K562 (cell line): ENCODE data around the gene GRB10.

Experiments used
- BACH1 ChIP-seq: fragments of 200-800 bp; sonication (Bioruptor generic); IDR thresholded peaks from 2 replicates; pipeline ENCODE4 v1.6.1; 2016; ENCODE audit warnings: missing genetic modification characterization, missing compliant biosample characterization
- HDAC2 ChIP-seq: fragments of 450-650 bp; IDR thresholded peaks from 2 replicates; pipeline ENCODE4 v1.6.1; 2016; ENCODE audit warnings: mild to moderate bottlenecking
- JUNB ChIP-seq: fragments of 450-650 bp; formaldehyde crosslinking; conservative IDR thresholded peaks from 2 replicates; pipeline ENCODE4 v1.4.0; 2020; ENCODE audit warnings: mild to moderate bottlenecking
- NR2C1 ChIP-seq, 2 experiments: fragments of 450-650 bp; IDR thresholded peaks; 2 replicates each; pipeline ENCODE4 v1.6.1; 2017; ENCODE audit warnings: mild to moderate bottlenecking in 2 of 2, antibody characterized with exemption in 1 of 2, inconsistent platforms in 1 of 2, missing compliant biosample characterization in 1 of 2, missing genetic modification characterization in 1 of 2
- POLR2A ChIP-seq: fragments of 450-650 bp; conservative IDR thresholded peaks from 2 replicates; pipeline ENCODE4 v1.6.1; 2016
- SP1 ChIP-seq: sonication (generic); formaldehyde crosslinking; IDR thresholded peaks from 2 replicates; pipeline ENCODE4 v1.8.1; 2022; ENCODE audit warnings: mild to moderate bottlenecking, missing genetic modification reagents
- ZKSCAN8 ChIP-seq: fragments of 200-800 bp; sonication (Bioruptor generic); IDR thresholded peaks from 2 replicates; pipeline ENCODE4 v1.6.1; 2016; ENCODE audit warnings: missing genetic modification characterization, missing compliant biosample characterization
- TF ChIP-seq, protein P1 (sequence below): fragments of 250-450 bp; sonication (Bioruptor Pico); IDR thresholded peaks from 2 replicates; pipeline ENCODE4 v1.8.0; 2021; ENCODE audit warnings: mild to moderate bottlenecking, moderate library complexity
- TF ChIP-seq, protein P2 (sequence below): fragments of 450-650 bp; IDR thresholded peaks from 2 replicates; pipeline ENCODE4 v1.6.1; 2016; ENCODE audit warnings: low read depth

DNA sequence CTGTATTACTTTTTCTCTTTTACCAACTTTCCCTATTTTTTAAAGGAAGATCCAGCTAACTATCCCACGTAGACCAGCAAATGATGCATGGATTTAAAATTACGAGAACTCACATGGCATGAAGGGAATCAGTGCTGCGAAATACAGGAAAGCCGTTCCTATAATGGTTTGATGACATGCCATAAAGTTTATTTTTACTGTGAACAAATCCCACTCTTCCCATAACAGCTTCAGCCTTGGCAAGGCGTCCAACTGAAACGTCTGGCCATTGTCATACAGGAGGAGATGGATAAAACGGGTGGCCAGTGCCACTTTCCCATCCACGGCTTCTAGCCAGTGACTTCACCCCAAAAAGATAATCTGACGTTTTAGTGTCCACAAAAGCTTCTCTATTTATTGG is 111.3 kb downstream of the GRB10 start:
- TF ChIP-seq JUNB, result no peak
- no peak for TF ChIP-seq ZKSCAN8 (CRISPR knock-in tag)
- TF ChIP-seq BACH1 (tag), result no peak
- TF ChIP-seq, protein P1, sequence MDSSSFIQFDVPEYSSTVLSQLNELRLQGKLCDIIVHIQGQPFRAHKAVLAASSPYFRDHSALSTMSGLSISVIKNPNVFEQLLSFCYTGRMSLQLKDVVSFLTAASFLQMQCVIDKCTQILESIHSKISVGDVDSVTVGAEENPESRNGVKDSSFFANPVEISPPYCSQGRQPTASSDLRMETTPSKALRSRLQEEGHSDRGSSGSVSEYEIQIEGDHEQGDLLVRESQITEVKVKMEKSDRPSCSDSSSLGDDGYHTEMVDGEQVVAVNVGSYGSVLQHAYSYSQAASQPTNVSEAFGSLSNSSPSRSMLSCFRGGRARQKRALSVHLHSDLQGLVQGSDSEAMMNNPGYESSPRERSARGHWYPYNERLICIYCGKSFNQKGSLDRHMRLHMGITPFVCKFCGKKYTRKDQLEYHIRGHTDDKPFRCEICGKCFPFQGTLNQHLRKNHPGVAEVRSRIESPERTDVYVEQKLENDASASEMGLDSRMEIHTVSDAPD, result no peak
- no peak for TF ChIP-seq POLR2A
- no peak for TF ChIP-seq HDAC2
- no peak for TF ChIP-seq NR2C1 (IDR thresholded peaks at IDR 0.05)
- no peak for TF ChIP-seq NR2C1 (tag; IDR thresholded peaks at IDR 0.05)
- no peak for TF ChIP-seq SP1 (CRISPR knock-in tag)
- TF ChIP-seq, protein P2, sequence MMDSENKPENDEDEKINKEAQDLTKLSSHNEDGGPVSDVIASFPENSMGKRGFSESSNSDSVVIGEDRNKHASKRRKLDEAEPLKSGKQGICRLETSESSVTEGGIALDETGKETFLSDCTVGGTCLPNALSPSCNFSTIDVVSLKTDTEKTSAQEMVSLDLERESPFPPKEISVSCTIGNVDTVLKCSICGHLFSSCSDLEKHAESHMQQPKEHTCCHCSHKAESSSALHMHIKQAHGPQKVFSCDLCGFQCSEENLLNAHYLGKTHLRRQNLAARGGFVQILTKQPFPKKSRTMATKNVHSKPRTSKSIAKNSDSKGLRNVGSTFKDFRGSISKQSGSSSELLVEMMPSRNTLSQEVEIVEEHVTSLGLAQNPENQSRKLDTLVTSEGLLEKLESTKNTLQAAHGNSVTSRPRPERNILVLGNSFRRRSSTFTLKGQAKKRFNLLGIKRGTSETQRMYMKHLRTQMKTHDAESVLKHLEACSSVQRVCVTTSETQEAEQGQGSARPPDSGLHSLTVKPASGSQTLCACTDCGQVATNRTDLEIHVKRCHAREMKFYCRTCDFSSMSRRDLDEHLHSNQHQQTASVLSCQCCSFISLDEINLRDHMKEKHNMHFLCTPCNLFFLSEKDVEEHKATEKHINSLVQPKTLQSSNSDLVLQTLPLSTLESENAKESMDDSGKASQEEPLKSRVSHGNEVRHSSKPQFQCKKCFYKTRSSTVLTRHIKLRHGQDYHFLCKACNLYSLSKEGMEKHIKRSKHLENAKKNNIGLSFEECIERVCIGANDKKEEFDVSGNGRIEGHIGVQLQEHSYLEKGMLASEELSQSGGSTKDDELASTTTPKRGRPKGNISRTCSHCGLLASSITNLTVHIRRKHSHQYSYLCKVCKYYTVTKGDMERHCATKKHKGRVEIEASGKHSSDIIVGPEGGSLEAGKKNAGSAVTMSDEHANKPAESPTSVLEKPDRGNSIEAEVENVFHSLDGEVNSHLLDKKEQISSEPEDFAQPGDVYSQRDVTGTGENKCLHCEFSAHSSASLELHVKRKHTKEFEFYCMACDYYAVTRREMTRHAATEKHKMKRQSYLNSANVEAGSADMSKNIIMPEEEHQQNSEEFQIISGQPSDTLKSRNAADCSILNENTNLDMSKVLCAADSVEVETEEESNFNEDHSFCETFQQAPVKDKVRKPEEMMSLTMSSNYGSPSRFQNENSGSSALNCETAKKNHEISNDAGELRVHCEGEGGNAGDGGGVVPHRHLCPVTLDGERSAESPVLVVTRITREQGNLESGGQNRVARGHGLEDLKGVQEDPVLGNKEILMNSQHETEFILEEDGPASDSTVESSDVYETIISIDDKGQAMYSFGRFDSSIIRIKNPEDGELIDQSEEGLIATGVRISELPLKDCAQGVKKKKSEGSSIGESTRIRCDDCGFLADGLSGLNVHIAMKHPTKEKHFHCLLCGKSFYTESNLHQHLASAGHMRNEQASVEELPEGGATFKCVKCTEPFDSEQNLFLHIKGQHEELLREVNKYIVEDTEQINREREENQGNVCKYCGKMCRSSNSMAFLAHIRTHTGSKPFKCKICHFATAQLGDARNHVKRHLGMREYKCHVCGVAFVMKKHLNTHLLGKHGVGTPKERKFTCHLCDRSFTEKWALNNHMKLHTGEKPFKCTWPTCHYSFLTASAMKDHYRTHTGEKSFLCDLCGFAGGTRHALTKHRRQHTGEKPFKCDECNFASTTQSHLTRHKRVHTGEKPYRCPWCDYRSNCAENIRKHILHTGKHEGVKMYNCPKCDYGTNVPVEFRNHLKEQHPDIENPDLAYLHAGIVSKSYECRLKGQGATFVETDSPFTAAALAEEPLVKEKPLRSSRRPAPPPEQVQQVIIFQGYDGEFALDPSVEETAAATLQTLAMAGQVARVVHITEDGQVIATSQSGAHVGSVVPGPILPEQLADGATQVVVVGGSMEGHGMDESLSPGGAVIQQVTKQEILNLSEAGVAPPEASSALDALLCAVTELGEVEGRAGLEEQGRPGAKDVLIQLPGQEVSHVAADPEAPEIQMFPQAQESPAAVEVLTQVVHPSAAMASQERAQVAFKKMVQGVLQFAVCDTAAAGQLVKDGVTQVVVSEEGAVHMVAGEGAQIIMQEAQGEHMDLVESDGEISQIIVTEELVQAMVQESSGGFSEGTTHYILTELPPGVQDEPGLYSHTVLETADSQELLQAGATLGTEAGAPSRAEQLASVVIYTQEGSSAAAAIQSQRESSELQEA, result no peak
